ENCODE measurements around the gene NKX6-2.

NKX6-2 gene

GRCh38 chr10:132813001-132813401, 27.1 kb upstream of the NKX6-2 start:
- no peak for DNase-seq (ENCODE audit: low read depth)

- DNase-seq (ENCODE audit: low read depth), result no peak
Observed at GRCh38 chr10:132812520-132812919, 26.6 kb upstream of the NKX6-2 start.

DNA sequence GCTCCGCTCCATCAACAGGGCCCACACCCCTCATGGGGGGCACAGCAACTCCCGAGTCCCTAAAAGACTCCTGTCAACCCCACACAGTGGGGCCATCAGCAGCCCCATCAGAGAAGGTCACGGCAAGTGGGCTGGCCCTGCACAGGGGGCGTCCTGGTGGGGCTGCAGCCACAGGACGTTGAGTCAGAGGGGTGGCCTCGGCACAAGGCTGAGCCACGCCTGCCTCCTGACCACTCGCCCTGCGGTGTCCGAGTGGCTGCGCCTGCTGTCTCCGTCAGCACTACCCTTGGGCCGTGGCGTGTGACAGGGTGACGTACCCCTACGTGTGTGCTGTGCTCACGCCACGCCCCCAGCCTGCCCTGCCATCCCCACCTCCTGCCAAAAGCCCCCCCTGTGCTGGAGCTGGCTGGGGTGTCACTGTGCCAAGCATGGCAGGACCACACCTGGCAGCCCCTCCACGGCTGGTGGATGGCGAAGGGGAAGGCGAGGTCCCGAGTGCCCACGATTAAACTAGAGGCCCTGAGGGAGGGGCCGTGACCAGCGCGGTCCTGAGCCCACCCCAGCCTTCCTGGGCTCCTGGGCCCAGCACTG, 26.0 kb upstream of the NKX6-2 start:
- no peak for DNase-seq (ENCODE audit: low read depth)

DNA sequence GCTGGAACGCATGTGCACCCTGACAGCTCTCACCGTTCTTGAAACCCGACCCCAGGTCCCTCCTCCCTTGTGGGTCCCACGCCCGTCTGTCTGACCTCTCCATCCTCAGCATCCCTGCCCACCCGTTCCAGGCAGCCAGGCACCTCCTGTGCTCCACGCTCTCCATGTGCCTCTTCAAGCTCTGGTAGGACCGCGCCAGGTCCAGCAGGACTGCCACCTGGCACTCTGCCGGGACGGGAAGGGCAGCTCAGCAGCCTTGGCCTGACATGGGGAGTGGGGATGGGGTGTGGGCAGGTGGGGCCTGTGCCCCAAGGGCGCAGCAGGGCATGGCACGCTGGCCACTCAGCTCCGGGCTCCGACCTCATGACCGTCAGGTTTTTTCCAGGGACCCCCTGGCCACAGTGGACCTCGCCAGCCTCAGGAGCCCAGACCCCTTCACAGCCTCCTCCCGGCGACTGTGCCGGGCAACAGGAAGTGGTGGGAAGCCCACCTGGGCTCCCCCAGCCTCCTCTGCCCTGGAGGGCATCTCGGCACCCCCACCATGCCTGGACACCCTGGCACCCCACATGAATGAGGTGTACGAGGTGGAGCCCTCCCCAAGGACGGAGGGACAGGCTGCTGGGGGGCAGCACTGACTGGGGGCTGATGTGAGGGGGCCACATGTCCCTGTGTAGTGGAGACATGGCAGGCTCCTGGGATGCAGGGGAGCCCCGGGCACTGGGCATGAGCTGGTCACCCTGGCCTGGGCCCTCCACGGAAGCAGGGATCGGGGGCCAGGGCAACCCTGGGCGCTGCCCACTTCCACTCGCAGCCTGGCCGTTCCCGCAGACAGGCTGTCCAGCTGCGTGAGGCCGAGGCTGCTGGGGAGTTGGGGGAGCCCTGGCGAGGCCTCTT, 25.1 kb upstream of the NKX6-2 start:
- DNase-seq (ENCODE audit: low read depth), result no peak

GRCh38 chr10:132810141-132810806, 24.3 kb upstream of the NKX6-2 start:
- no peak for DNase-seq (ENCODE audit: low read depth)

DNA sequence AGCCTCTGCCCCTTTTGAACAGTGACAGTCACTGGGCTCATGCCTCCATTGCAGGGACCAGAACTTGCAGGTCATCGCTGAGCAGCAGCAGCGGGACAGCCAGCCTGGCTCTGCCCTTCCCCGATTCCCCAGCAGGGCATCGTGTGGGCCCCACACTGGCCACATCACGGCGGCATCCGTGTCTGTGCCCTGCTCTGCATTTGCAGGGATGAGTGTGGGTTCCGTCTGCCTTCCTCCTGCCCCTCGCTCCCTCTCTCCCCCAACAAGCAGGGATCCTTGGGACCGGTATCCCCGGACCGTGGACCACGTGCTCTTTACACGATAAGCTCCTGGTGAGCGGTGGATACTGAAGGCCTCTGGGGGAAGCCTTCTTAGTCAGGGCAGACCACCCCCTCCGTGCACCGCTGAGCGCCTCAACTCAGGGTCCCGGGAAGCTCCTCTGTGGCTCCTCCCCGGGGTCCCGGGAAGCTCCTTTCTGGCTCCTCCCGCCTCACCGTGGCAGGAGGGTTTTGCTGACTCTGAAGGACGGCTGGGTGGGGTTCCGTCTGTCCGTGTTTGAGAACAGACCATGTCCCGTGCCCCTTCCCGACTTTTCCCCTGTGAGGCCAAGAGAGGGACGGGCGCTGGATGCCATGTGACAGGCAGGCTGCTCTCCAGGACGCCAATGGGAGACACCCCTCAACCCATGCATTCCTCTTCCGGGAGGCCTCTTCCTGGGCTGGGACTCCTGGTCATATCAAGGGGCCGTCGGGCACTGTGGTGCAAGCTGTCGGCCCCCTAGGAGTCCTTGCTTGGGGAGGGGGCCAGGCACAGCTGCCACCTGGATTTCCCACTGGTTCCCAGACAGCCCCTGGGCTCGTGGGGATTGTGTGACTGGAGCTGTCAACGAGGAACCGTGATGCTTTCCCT, 23.5 kb upstream of the NKX6-2 start:
- no peak for DNase-seq (ENCODE audit: low read depth)

DNA sequence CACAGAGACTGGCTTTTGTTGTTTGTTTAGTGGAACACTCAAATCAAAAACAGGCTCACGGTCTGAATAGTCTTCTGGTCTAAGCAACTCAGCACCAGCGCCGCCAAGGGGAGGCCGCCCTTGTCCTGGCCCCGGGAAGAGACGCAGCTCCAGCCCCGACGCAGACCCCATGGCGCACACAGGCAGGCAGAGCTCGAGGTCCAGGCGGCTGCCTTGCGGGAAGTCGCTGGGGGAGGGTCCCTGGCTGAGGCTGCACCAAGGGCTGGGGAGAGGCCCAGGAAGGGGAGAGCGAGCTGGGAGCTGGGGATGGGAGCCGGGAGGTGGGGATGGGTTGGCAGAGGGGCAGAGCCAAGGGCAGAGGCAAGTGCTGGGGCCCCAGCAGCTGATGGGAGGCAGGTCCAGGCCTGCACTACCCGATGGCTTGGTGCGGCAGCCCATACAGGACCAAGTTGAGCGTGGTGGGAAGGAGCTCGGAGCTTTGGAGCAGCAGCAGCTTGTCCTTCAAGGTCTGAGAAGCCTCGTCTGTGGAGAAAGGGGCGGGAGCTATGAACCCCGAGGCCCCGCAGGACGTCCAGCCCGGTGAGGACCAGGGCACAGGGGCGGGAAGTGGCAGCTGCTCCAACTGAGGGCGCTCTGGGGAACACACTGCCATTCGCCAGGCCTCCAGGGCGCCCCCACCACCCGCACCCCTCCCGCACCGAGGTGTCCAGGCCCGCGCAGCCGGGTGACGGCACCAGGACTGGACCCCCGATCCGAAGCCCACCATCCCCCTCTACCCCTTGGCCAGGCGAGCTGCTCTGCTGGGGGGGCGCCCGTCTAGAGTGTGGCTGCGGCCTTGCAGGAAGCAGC, 22.7 kb upstream of the NKX6-2 start:
- no peak for DNase-seq (ENCODE audit: low read depth)

DNA sequence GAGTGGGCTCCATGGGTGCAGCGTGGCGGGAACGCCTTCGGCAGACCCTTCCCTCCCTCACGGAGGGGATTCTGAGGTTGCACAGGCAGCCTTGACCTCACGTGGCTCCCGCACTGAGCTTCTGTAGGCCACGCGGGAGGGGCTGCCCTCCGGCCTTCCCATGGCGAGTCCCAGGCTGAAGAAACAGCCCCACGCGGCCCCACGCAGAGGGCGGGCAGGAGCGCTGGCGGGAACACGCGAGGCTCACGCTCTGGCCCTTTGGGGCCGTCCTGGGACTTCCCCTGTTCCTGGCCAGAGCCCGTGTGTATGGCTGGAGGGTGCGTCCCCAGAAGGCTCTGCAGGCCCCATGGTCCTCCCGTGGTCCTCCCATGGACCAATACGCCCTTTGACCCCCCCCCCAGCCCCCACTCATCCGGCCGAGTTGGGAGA, 21.7 kb upstream of the NKX6-2 start:
- no peak for DNase-seq (ENCODE audit: low read depth)

GRCh38 chr10:132806561-132807003, 20.6 kb upstream of the NKX6-2 start:
- no peak for DNase-seq (ENCODE audit: low read depth)

DNA sequence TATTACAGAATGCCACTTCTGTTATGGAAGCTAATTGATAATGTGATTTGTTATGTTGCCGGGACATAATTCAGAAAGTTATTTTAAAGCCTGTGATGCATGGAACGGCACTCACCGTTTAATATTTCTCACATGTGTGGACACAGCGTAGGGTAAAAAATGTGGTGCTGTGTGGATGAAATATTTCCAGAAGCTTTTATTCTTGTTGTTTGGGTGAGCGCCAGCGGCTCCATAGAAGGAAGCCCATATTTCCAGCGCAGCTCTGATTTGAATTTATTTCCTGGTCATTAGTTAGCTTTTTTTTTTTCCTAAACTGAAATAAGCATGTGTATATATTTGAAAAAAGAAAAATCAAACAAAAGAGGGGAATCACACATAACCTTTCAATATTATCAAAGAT, 20.2 kb upstream of the NKX6-2 start:
- DNase-seq (ENCODE audit: low read depth), result no peak

DNA sequence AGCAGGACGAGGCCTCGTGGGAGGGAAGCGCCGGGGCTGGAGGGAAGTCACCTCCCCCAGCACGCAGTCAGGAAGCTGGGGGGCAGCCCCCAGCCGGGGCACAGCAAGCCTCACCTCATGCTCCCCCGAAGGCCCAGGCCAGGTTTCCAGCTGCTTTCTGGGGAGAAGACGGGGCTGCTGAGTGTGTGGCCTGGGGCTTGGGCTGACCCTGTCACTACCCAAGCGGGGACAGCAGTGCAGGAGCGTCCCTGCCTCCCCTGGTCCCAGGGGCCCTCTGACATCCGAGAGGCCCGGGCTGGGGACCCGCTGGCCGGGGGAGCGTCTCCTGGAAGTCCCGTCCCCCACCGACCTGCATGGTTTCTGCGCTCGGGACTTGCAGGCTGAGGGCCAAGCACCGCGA, 19.7 kb upstream of the NKX6-2 start:
- DNase-seq (ENCODE audit: low read depth), result no peak

DNA sequence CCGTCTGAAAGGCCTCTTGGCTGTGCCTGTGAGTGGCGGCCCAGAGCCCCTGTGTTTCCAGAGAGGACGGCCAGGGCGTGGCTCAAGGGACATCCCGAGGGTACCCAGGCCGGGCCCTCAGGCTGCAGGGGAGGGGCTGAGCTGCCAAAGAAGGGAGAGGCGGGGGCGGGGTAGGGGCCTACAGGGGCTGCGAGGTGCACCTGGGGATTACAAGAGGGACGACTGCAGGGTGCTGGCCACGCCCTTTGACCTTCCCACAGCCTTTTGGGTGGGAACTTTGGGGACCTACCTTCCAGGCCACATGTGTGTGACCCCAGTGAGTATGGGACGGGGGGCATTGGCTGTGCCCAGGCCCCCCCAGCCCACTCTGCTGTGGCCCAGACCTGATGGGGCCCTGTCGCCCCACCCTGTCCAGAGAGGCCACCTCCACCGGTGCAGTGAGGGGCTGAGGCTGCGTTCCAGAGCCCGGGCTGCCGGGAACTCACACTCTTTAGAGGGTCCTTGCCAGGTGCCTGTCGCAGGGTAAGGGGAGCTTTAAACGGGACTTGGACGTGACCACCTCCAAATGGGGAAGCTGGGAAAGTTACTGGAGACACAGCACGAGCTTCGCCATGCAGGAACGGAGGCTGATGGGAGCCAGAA, 19.0 kb upstream of the NKX6-2 start:
- DNase-seq (ENCODE audit: low read depth), result no peak

- no peak for DNase-seq (ENCODE audit: low read depth)
Observed at GRCh38 chr10:132804287-132804686, 18.3 kb upstream of the NKX6-2 start.

DNA sequence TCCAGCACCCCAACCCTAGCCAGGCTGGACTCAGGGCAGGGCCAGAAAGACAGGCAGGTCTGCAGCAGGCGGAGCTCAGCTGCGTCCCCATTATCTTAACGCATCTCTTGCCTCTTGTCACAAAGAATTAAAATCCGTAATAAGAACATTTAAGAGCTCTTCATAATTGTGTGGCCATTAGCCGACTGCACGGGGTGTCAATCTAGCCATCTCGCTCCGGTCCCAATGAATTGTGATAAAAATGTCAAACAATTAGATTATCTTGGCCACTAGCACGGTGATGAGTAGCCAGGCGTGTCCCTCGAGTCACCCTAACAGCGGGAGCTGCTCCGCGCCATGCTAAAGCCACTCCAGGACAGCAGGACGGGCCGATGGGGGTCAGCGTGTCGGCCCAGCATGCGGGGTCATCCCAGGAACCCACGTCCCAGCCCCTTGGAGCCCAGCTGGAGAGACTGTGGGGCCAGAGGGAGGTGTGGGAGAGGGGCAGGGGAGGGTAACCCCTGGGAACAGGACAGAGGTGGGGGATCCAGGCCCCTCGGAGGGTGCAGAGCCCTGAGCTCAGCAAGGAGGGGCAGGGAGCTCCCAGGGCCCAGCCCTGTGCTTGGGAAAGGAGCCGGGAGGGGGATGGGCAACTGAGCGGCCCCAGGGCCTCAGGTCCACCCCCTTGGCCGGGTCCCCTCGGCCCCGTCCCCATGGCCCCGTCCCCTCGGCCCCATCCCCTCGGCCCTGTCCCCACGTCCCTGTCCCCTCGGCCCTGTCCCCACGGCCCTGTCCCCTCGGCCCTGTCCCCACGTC, 17.7 kb upstream of the NKX6-2 start:
- DNase-seq (ENCODE audit: low read depth), result no peak

DNA sequence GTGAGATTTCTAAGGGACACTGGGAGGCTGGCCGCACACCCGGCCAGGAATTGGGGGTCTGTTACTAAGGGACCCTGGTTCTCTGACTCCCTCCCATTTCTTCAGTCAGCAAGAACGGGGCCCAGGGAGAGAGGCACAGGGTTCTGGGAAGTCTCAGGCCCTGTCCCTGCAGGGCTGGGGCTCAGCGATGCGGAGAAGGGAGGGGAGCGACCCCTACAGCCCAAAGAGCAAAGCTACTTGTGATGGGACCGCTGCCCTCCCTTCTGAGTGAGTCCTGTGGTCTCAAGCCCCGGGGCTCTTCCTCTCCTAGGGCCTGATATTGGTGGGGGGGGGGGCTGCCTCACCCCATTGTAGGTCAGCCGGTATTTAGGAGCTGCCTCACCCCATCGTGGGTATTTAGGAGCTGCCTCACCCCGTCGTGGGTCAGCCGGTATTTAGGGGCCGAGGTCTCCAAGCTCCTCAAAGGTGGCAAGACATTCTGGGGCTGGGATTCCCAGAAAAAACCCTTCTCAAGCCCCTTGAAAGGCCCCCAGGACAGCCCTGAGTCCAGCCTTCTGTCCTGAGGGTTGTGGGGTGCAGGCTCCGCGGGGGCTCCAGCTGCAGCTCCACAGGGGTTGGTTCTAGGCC, 16.9 kb upstream of the NKX6-2 start:
- no peak for DNase-seq (ENCODE audit: low read depth)

GRCh38 chr10:132802048-132802447, 16.1 kb upstream of the NKX6-2 start:
- no peak for DNase-seq (ENCODE audit: low read depth)

DNA sequence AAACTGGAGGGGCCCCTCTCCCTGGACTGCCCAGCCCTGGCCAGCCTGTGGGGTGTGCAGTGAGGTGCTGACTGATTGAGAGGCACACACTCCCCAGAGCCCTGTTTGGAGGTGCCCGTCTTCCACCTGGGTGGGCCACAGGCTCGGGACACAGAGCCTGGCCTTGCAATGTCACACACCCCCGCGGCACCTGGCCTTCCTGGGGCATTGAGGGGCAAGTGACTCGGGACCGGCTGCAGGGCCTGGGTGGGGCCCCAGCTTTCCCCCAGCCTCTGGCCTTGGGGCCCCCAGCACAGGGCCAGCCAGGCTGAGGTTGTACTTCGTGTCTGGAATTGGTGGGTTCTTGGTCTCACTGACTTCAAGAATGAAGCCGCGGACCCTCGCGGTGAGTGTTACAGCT, 13.9 kb upstream of the NKX6-2 start:
- DNase-seq (ENCODE audit: low read depth), result no peak

GRCh38 chr10:132798876-132799275, 12.9 kb upstream of the NKX6-2 start:
- DNase-seq (ENCODE audit: low read depth), result no peak

GRCh38 chr10:132798403-132798802, 12.5 kb upstream of the NKX6-2 start:
- DNase-seq (ENCODE audit: low read depth), result no peak

Data from stromal cell of bone marrow (primary cell).